K562 (cell line): ENCODE measurements around the gene LRRK1. TPM values are rescaled to one million over a fixed set of nuclear protein-coding genes. Genes with fewer than 3 reads are reported as not detected.

Source experiments
- ATF1 ChIP-seq, 2 experiments: fragments of 450-650 bp in 1 of 2; IDR thresholded peaks; 2 replicates each; pipeline ENCODE4 v1.6.1; 2016; ENCODE audit warnings: missing compliant biosample characterization in 1 of 2, missing genetic modification characterization in 1 of 2
- ATF3 ChIP-seq, 2 experiments: fragments of 450-650 bp in 1 of 2; sonication (generic) in 1 of 2; formaldehyde crosslinking in 1 of 2; IDR thresholded peaks in 1 of 2; conservative IDR thresholded peaks in 1 of 2; 2 replicates each; pipeline versions ENCODE4 v1.6.1 to v1.8.1; 2016 to 2023; ENCODE audit warnings: mild to moderate bottlenecking in 2 of 2, moderate library complexity in 2 of 2, inconsistent platforms in 1 of 2, missing genetic modification reagents in 1 of 2
- CBFA2T3 ChIP-seq: fragments of 450-650 bp; IDR thresholded peaks from 2 replicates; pipeline ENCODE4 v1.6.1; 2017
- FOXK2 ChIP-seq, 2 experiments: fragments of 450-650 bp; IDR thresholded peaks in 1 of 2; conservative IDR thresholded peaks in 1 of 2; 2 replicates each; pipeline ENCODE4 v1.6.1; 2016; ENCODE audit warnings: low read depth in 2 of 2, mild to moderate bottlenecking in 1 of 2
- GATA2 ChIP-seq: sonication (generic); formaldehyde crosslinking; IDR thresholded peaks from 2 replicates; pipeline ENCODE4 v1.4.0; 2020; ENCODE audit warnings: mild to moderate bottlenecking, missing genetic modification reagents
- HES1 ChIP-seq: fragments of 450-650 bp; IDR thresholded peaks from 2 replicates; pipeline ENCODE4 v1.6.1; 2016; ENCODE audit warnings: low read depth, mild to moderate bottlenecking, moderate library complexity
- KLF1 ChIP-seq: fragments of 450-650 bp; IDR thresholded peaks from 2 replicates; pipeline ENCODE4 v1.6.1; 2016; ENCODE audit warnings: missing genetic modification characterization, missing compliant biosample characterization
- NFE2 ChIP-seq: IDR thresholded peaks from 2 replicates; pipeline ENCODE4 v1.6.1; 2014; ENCODE audit warnings: antibody characterized with exemption, low read depth
- NFRKB ChIP-seq: fragments of 450-650 bp; IDR thresholded peaks from 2 replicates; pipeline ENCODE4 v1.6.1; 2016; ENCODE audit warnings: low read depth
- NR2C2 ChIP-seq, 2 experiments: fragments of 200-800 bp in 1 of 2; sonication (Bioruptor generic) in 1 of 2; sonication (generic) in 1 of 2; formaldehyde crosslinking in 1 of 2; IDR thresholded peaks; 2 replicates each; pipeline versions ENCODE4 v1.6.1 to v1.8.0; 2016 to 2022; ENCODE audit warnings: mild to moderate bottlenecking in 1 of 2, missing compliant biosample characterization in 1 of 2, missing genetic modification characterization in 1 of 2, missing genetic modification reagents in 1 of 2
- POLR2AphosphoS5 ChIP-seq: IDR thresholded peaks from 2 replicates; pipeline ENCODE4 v1.6.1; 2011; ENCODE audit warnings: mild to moderate bottlenecking, low read depth, low read length, moderate library complexity; ENCODE audit not compliant: control insufficient read depth, insufficient read depth
- SMARCB1 ChIP-seq: IDR thresholded peaks from 2 replicates; pipeline ENCODE4 v1.6.1; 2011; ENCODE audit warnings: improper control_type of control experiment, low read depth; ENCODE audit not compliant: insufficient read length
- SREBF1 ChIP-seq: fragments of 150-350 bp; IDR thresholded peaks from 2 replicates; pipeline ENCODE4 v1.6.1; 2014; ENCODE audit warnings: antibody characterized with exemption, low read depth, low read length, borderline replicate concordance
- TCFL5 ChIP-seq: fragments of 250-450 bp; sonication (Bioruptor Pico); conservative IDR thresholded peaks from 2 replicates; pipeline ENCODE4 v1.6.1; 2021; ENCODE audit warnings: mild to moderate bottlenecking, moderate library complexity, matching md5 sums
- THAP12 ChIP-seq: fragments of 250-450 bp; sonication (Bioruptor Pico); IDR thresholded peaks from 2 replicates; pipeline ENCODE4 v1.9.0; 2021; ENCODE audit warnings: mild to moderate bottlenecking, inconsistent platforms
- ZBED1 ChIP-seq: IDR thresholded peaks from 2 replicates; pipeline ENCODE4 v1.6.1; 2014
- ZBTB26 ChIP-seq: fragments of 450-650 bp; formaldehyde crosslinking; IDR thresholded peaks from 2 replicates; pipeline ENCODE4 v1.4.0; 2022; ENCODE audit warnings: missing genetic modification characterization
- ZNF24 ChIP-seq: fragments of 450-650 bp; IDR thresholded peaks from 2 replicates; pipeline ENCODE4 v1.6.1; 2016
- ZNF583 ChIP-seq: fragments of 250-450 bp; sonication (Bioruptor Pico); IDR thresholded peaks from 2 replicates; pipeline ENCODE4 v1.4.0; 2020
- ZNF639 ChIP-seq, 2 experiments: fragments of 200-800 bp in 1 of 2; sonication (Bioruptor generic) in 1 of 2; sonication (generic) in 1 of 2; formaldehyde crosslinking in 1 of 2; IDR thresholded peaks in 1 of 2; conservative IDR thresholded peaks in 1 of 2; 2 replicates each; pipeline versions ENCODE4 v1.5.0 to v1.6.1; 2016 to 2020; ENCODE audit warnings: missing compliant biosample characterization in 1 of 2, missing genetic modification characterization in 1 of 2, missing genetic modification reagents in 1 of 2
- polyA plus RNA-seq, 8 experiments: library from polyadenylated mRNA; depleted of rRNA in 4 of 8; stranded (reverse) in 5 of 8; unstranded in 3 of 8; fragments of >200 nt; fragmentation: Nextera tagmentation in 2 of 8; fragmentation: Illumina TruSeq in 1 of 8; extraction: Ambion mirVana in 2 of 8; extraction: Trizol in 1 of 8; gene quantifications; 2 replicates each; pipeline versions ENCODE4 v1.2.1 to v1.2.3, GENCODE V29; 2011 to 2014; ENCODE audit warnings: inconsistent platforms in 1 of 8, missing spikeins in 1 of 8
- total RNA-seq, 7 experiments: library from RNA; depleted of rRNA in 6 of 7; stranded (reverse); fragments of >200 nt in 6 of 7; fragmentation: Illumina TruSeq in 2 of 7; extraction: Trizol in 2 of 7; gene quantifications; 2 replicates each; pipeline versions ENCODE4 v1.2.1 to v1.2.3, GENCODE V29; 2011 to 2021; ENCODE audit warnings: low replicate concordance in 1 of 7

The LRRK1 gene
- total and polyA plus RNA-seq, 9 of the 15 experiments (the other 6 are each of a cell fraction or from before 2014, with no cell fraction given): 0.01 to 1.5 (median 0.11) TPM

- TF ChIP-seq HES1 (no peak), CBFA2T3 (peak; percentile 83), THAP12 (CRISPR knock-in tag) (no peak), FOXK2 (conservative IDR thresholded peaks at IDR 0.05 in 1 of 2, IDR thresholded peaks at IDR 0.05 in 1 of 2; ENCODE audit: low read depth in 2 of 2) (no peak), GATA2 (CRISPR knock-in tag) (no peak), ZBED1 (no peak), ATF3 (IDR thresholded peaks at IDR 0.05) (no peak), ATF3 (CRISPR knock-in tag; conservative IDR thresholded peaks at IDR 0.05) (peak; percentile 71; the same call in 1 of the 2 replicates), ATF1 (CRISPR knock-in tag; IDR thresholded peaks at IDR 0.05) (no peak), ATF1 (tag; IDR thresholded peaks at IDR 0.05) (peak; percentile 45), NFRKB (no peak), POLR2AphosphoS5 (peak; percentile 59; the same call in 1 of the 2 replicates), ZBTB26 (CRISPR knock-in tag) (no peak), TCFL5 (no peak), ZNF583 (CRISPR knock-in tag) (no peak), SREBF1 (no peak), SMARCB1 (no peak), KLF1 (tag) (no peak), NFE2 (no peak), NR2C2 (CRISPR knock-in tag; IDR thresholded peaks at IDR 0.05) (no peak), NR2C2 (tag; IDR thresholded peaks at IDR 0.05) (no peak), ZNF639 (CRISPR knock-in tag; conservative IDR thresholded peaks at IDR 0.05 in 1 of 2, IDR thresholded peaks at IDR 0.05 in 1 of 2) (no peak), ZNF24 (no peak)
These were observed 89.3 kb downstream of the LRRK1 start (continued) for GRCh38 chr15:101008158-101009139.
